ENCODE data around the gene ST13.

Gene ST13

DNA sequence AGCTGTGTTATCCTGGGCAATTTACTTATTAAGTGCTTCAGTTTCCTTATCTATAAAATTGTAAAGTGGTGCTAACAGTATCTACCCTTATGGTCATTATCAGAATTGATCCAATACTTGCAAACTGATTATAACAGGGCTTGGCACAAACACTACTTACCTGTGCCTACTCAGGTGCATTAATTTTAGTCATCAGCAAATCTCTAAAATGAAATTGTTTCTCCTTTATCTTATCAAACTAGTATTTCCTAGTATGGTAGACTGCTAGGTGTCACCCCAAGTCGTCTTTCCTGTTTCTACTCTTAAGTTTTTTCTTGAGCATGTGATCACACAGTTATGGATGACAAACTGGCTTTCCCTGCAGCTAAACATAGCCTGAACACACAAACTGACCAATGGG lies 33.0 kb downstream of the ST13 start:
- TF ChIP-seq, protein P1, sequence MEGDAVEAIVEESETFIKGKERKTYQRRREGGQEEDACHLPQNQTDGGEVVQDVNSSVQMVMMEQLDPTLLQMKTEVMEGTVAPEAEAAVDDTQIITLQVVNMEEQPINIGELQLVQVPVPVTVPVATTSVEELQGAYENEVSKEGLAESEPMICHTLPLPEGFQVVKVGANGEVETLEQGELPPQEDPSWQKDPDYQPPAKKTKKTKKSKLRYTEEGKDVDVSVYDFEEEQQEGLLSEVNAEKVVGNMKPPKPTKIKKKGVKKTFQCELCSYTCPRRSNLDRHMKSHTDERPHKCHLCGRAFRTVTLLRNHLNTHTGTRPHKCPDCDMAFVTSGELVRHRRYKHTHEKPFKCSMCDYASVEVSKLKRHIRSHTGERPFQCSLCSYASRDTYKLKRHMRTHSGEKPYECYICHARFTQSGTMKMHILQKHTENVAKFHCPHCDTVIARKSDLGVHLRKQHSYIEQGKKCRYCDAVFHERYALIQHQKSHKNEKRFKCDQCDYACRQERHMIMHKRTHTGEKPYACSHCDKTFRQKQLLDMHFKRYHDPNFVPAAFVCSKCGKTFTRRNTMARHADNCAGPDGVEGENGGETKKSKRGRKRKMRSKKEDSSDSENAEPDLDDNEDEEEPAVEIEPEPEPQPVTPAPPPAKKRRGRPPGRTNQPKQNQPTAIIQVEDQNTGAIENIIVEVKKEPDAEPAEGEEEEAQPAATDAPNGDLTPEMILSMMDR (IDR thresholded peaks at IDR 0.05; ENCODE audit: control insufficient read depth, insufficient read depth, low read depth, low read length, missing control alignments), result no peak
- DNase-seq (ENCODE audit: low read depth), result no peak
- H3K4me3 ChIP-seq (ENCODE audit: control insufficient read depth, low read depth, low read length), result no peak overlapping the region

DNA sequence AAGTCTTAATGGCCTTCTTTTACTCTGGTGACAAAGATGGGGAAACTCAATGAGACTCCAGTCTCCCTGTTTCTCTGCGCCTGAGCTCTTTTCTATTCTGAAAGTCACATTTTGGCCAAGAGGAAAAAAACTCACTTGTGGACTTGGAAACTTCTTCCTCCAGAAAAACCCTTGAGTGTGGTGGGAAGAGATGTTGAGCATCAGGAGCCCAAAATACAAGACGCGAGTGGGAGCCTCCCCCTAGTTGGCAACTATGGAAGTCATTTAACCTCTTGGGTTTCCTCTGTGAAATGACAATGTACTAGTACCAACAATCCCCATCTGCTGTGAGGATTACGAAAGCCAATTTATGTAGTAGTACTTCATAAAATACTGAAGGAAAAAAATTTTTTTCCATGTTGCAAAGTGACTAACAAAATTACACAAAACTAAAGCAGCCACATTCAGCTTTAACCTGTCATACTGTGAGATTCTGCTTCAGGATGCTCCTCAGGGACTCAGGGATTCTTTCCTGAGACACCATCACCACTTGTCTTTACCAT lies 36.8 kb downstream of the ST13 start:
- H3K4me3 ChIP-seq (ENCODE audit: control insufficient read depth, low read depth, low read length), result peak overlapping the region; percentile 99
- TF ChIP-seq, protein P1 (IDR thresholded peaks at IDR 0.05; ENCODE audit: control insufficient read depth, insufficient read depth, low read depth, low read length, missing control alignments), result no peak
- no peak for DNase-seq (ENCODE audit: low read depth)

DNA sequence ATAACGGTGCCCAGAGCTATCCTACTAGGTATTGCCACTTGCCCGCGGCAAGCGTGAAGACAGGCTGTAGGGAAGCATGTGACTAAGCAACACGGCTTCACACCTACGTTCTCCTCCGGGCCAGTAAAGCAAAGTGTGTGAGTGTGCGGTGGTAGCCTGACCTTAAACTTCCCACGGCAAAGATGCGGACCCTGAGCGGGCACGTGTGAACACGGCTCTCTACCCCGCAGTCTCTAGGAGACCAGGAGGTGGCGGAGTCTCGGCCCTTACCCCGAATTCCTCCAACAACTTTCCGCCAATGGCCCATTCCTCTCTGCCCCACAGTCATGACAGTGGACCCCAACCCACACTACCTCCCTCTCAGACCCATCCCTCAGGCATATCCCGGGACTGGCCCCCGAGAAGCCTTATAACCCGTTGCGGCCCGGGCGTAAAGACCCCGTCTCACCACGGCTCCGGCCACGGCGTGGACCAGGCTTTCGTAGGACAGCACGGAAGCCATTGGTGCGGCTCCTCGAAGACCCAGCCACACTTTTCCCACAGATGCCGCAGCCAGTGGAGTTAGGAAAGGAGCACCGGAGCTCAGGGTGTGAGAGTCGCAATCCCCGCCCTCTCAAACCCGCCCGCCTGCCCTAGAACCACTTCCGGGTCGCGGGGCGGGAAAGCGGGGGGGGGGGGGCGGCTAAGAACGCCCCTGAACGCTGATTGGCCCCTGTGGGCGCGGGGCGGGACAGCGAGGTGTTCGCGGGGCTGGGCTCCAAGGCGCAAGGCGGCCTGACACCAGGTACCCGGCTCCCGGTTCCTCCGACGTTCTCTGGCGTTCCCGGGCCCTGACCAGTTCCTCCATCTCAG lies 37.5 kb downstream of the ST13 start, which contains the start of gene SLC25A17:
TSS of gene SLC25A17 (minus strand) at position 600 of the 852 bp plus-strand sequence. CDS start at position 502, 98 bp downstream.
- H3K4me3 ChIP-seq (ENCODE audit: control insufficient read depth, low read depth, low read length), result peak within 1 kb of the TSS; percentile 99
- no peak for DNase-seq (ENCODE audit: low read depth)
- TF ChIP-seq, protein P1 (IDR thresholded peaks at IDR 0.05; ENCODE audit: control insufficient read depth, insufficient read depth, low read depth, low read length, missing control alignments), result peak; percentile 47

DNA sequence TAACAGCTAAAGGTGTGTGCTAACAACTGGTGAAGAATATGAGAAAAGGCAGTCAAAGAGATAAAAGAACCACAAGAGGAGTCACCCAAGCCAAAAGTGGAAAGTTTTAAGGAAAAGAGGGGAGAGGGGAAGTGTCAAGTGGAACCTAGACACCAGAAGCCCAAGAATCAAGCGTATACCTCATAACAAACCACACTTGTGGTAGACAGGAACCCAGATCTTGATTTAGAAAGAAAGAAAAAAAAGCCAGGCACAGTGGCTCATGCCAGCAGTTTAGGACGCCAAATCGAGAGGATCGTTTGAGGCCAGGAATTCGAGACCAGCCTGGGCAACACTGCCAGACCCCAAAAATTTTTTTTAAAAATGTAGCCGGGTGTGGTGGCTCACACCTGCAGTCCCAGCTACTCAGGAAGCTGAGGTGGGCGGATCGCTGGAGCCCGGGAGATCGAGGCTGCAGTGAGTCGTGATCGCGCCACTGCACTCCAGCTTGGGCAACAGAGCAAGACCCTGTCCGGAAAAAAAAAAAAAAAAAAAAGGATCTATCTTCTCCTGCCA lies 38.2 kb downstream of the ST13 start:
- DNase-seq (ENCODE audit: low read depth), result no peak
- H3K4me3 ChIP-seq (ENCODE audit: control insufficient read depth, low read depth, low read length), result peak overlapping the region; percentile 99
- TF ChIP-seq, protein P1 (IDR thresholded peaks at IDR 0.05; ENCODE audit: control insufficient read depth, insufficient read depth, low read depth, low read length, missing control alignments), result no peak

DNA sequence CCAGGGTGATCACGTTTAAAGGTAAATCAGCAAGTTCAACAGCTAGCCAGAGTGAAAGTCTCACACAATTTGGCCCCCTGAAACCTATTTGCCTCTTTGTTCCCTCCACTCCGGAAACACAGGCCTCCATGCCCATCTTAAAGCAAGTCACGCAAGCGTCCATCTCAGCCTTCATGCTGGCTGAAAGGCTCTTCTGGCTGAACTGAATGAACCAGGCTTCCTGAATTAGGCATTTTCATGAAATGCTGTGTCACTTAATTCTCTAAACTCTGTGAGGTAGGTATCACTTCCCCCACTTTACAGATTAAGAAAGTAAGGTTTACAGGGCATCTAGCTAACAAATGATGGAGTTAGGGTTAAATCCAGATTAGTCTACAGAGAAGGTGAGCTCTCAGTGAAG lies 38.7 kb downstream of the ST13 start:
- H3K4me3 ChIP-seq (ENCODE audit: control insufficient read depth, low read depth, low read length), result no peak overlapping the region
- TF ChIP-seq, protein P1 (IDR thresholded peaks at IDR 0.05; ENCODE audit: control insufficient read depth, insufficient read depth, low read depth, low read length, missing control alignments), result no peak
- DNase-seq (ENCODE audit: low read depth), result no peak

DNA sequence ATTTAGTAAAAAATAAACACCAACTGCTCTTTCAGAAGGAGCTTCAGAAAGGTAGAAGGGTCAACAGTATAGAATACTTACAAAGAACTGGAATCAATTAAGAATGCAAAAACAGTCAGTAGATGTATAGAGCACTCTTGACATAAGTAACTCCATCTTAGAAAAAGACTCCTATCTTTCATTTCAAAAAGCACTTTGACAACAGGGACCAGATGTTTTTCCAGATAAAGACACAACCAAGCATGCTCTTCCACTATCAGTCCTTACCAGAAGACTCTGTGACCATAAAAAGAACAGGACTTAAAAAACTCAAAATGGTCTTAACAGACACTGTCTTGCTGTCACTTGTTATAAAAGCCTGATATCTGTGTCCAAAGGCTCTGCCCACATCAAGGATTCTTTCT lies 42.5 kb downstream of the ST13 start:
- H3K4me3 ChIP-seq (ENCODE audit: control insufficient read depth, low read depth, low read length), result no peak overlapping the region
- TF ChIP-seq, protein P1 (IDR thresholded peaks at IDR 0.05; ENCODE audit: control insufficient read depth, insufficient read depth, low read depth, low read length, missing control alignments), result no peak
- DNase-seq (ENCODE audit: low read depth), result no peak

Measured in AG09309 (cell line).